AG04450 (cell line): ENCODE measurements around the gene USP34. TPM values are rescaled to one million over a fixed set of nuclear protein-coding genes. Genes with fewer than 3 reads are reported as not detected.

Experiments
- CTCF ChIA-PET: fragments of 300-600, 350-600 bp; formaldehyde crosslinking; extraction: SDS; loops from one replicate; lab custom pipeline; 2022; ENCODE audit warnings: antibody characterized with exemption, inconsistent platforms; lab: Charles Lee
- POLR2A ChIA-PET: fragments of 350-600 bp; formaldehyde crosslinking; extraction: SDS; loops from one replicate; lab custom pipeline; 2021; ENCODE audit warnings: antibody characterized with exemption, inconsistent platforms; lab: Yijun Ruan, JAX
- DNase-seq: peaks from one replicate; pipeline ENCODE4 v3.0.0-alpha.2; 2011; ENCODE audit warnings: low read depth, low spot score
- H3K27ac ChIP-seq: one replicate; pipeline ENCODE4 v1.5.1; 2012; ENCODE audit warnings: low read depth, low read length, control low read depth
- H3K27me3 ChIP-seq: one replicate; pipeline ENCODE4 v1.6.0; 2012; ENCODE audit warnings: low read length; ENCODE audit not compliant: control insufficient read depth, insufficient read depth
- H3K4me3 ChIP-seq: 2 replicates; pipeline ENCODE4 v1.5.1; 2011; ENCODE audit warnings: mild to moderate bottlenecking, low read depth, low read length, control low read depth
- H3K9me3 ChIP-seq: 2 replicates; pipeline ENCODE4 v1.5.1; 2012; ENCODE audit warnings: low read length; ENCODE audit not compliant: control insufficient read depth, insufficient read depth
- polyA plus RNA-seq: library from polyadenylated mRNA; depleted of rRNA; stranded (reverse); fragments of >200 nt; gene quantifications from 2 replicates; pipeline ENCODE4 v1.2.3, GENCODE V29; 2011
- TF ChIP-seq, protein P1 (sequence below): IDR thresholded peaks from 2 replicates; pipeline ENCODE4 v1.5.1; 2011; ENCODE audit warnings: low read depth, low read length, control low read depth, inconsistent platforms

The USP34 gene
- polyA plus RNA-seq, 1 experiment, result 92.3 TPM

DNA sequence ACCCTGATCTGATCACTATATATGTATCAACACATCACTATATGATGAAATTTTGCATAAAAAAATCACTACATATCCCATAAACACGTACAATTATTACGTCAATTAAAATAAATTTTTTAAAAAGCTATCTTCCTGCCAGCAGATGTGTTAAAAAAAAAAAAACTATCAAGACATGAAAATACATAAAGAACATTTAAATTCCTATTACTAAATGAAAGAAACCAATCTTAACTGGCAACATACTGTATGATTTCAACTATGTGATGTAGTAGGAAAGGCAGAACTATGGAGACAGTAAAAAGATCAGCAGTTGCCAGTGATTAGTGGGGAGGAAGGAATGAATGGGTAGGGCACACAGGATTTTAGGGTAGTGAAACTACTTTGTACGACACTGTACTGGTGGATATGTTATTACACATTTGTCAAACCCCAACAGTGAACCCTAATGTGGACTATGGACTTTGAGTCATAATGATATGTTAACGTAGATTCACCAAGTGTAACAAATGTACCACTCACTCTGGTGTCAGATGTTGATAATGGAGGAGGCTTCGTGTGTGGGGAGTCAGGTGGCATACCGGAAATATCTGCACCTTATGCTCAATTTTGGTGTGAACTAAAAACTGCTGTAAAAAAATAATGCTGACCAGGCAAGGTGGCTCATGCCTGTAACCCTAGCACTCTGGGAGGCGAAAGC is 27.4 kb downstream of the USP34 start:
- peaks cover 4% of the 10 kb centered on the region; the same call in 1 of the 2 replicates for H3K9me3 ChIP-seq
- ChIA-PET CTCF (no interaction called here), POLR2A (no interaction called here)
- no peak for DNase-seq
- no peak overlapping the region for H3K4me3 ChIP-seq
- TF ChIP-seq, protein P1, sequence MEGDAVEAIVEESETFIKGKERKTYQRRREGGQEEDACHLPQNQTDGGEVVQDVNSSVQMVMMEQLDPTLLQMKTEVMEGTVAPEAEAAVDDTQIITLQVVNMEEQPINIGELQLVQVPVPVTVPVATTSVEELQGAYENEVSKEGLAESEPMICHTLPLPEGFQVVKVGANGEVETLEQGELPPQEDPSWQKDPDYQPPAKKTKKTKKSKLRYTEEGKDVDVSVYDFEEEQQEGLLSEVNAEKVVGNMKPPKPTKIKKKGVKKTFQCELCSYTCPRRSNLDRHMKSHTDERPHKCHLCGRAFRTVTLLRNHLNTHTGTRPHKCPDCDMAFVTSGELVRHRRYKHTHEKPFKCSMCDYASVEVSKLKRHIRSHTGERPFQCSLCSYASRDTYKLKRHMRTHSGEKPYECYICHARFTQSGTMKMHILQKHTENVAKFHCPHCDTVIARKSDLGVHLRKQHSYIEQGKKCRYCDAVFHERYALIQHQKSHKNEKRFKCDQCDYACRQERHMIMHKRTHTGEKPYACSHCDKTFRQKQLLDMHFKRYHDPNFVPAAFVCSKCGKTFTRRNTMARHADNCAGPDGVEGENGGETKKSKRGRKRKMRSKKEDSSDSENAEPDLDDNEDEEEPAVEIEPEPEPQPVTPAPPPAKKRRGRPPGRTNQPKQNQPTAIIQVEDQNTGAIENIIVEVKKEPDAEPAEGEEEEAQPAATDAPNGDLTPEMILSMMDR, result no peak
- H3K27me3 ChIP-seq, result no peaks in the 10 kb centered on the region
- H3K27ac ChIP-seq, result no peak overlapping the region

DNA sequence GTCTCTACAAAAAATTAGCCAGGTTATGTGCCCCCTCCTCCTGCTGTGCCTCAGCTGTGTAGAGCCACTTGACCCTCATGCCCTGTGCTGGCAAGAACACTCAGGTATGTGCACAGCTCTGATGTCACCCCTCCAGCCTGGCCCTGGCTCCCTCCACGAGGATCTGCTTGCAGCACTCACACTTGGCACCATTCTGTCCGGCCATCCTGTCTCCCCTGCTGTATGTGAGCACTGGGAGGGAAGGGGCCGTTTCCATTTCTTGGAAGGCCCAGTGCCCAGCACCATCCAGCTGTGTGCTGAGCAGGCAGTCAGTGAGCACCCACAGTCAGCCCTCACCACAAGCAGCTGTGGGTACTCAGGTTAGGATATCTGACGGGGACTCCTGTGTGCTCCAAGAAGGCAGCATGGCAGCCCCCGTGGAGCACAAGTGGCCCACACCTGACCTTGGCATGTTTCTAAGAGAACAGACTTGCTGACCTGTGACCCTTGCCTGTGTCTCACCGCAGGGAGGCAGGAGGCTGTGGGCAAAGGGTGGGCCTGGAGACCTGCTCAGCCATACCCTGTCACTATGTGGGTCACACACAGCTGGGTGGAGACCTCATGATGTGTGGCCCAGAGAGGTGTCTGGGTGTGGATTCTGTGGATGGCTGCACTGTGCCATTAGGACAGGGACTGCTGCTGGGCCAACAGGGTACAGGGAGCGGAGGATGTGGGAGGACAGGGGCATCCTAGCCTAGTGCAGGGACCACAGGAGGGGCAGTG is 31.5 kb downstream of the USP34 start:
- ChIA-PET CTCF (no interaction called here), POLR2A (no interaction called here)
- TF ChIP-seq, protein P1, result no peak
- no peak overlapping the region for H3K4me3 ChIP-seq
- no peaks in the 10 kb centered on the region for H3K27me3 ChIP-seq
- DNase-seq, result no peak
- H3K9me3 ChIP-seq, result peaks cover 12% of the 10 kb centered on the region
- no peak overlapping the region for H3K27ac ChIP-seq

DNA sequence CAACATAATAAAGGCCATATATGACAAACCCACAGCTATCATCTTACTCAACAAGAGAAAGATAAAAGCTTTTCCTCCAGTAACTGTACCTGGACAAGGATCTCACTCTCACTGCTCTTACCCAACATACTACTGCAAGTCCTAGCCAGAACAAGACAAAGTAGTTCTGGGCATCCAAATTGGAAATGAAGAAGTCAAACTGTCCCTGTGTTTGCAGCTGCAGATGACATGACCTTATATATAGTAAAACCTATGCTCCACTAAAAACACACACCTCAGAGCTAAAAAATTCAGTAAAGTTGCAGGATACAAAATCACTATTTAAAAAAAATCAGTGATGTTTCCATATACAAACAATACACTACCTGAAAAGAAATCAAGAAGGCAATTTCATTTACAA is 32.2 kb downstream of the USP34 start:
- TF ChIP-seq, protein P1, result no peak
- Histone ChIP-seq H3K27ac (no peak overlapping the region), H3K9me3 (peaks cover 12% of the 10 kb centered on the region), H3K4me3 (no peak overlapping the region), H3K27me3 (no peaks in the 10 kb centered on the region)
- no peak for DNase-seq
- ChIA-PET POLR2A (no interaction called here), CTCF (no interaction called here)

- TF ChIP-seq, protein P1, result no peak
- DNase-seq, result no peak
- CTCF ChIA-PET, result no interaction called here
- H3K9me3 ChIP-seq, result peaks cover 12% of the 10 kb centered on the region
- H3K27me3 ChIP-seq, result no peaks in the 10 kb centered on the region
- H3K27ac ChIP-seq, result no peak overlapping the region
- no peak overlapping the region for H3K4me3 ChIP-seq
- POLR2A ChIA-PET, result no interaction called here
Observed at GRCh38 chr2:61437170-61437569, 33.7 kb downstream of the USP34 start.

DNA sequence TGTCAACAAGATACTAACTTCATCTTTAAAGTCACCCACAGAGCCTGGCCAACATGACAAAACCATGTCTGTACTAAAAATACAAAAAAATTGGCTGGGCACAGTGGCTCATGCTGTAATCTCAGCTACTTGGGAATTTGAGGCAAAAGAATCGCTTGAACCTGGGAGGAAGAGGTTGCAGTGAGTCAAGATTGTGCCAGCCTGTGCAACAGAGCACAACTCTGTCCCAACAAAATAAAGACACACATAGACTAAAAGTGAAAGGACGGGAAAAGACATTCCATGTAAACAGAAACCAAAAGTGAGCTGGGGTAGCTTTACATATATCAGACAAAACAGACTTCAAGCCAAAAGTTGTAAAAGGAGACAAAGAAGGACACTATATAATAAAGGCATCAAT is 34.8 kb downstream of the USP34 start:
- Histone ChIP-seq H3K27me3 (no peaks in the 10 kb centered on the region), H3K4me3 (no peak overlapping the region), H3K27ac (no peak overlapping the region), H3K9me3 (peaks cover 12% of the 10 kb centered on the region)
- no peak for DNase-seq
- TF ChIP-seq, protein P1, result no peak
- POLR2A ChIA-PET, result no interaction called here
- CTCF ChIA-PET, result no interaction called here
